Heart left ventricle (tissue), 16 donors: ENCODE results near the gene NINL. TPM values are rescaled to one million over a fixed set of nuclear protein-coding genes. Genes with fewer than 3 reads are reported as not detected.

Experiments
- ATAC-seq, 4 donors: fragments of 200-7000 bp; cut with Tn5 transposase; one replicate each; pipeline ENCODE4 v1.9.1; 2020 to 2022; ENCODE audit warnings: moderate library complexity in 4 of 4, mild to moderate bottlenecking in 3 of 4, moderate number of reproducible peaks in 1 of 4
- DNase-seq, 5 donors: peaks; one replicate each; pipeline ENCODE4 v3.0.0-alpha.2; 2020
- H3K27ac ChIP-seq, 12 donors: fragments of 200-600 bp; sonication (generic) in 4 of 12; one replicate each; pipeline versions ENCODE4 v1.5.0 to v1.8.0; 2016 to 2022; ENCODE audit warnings: mild to moderate bottlenecking in 2 of 12
- H3K27me3 ChIP-seq, 9 donors: fragments of 200-600 bp; sonication (generic) in 2 of 9; one replicate each; pipeline versions ENCODE4 v1.5.1 to v1.8.0; 2016 to 2022; ENCODE audit warnings: mild to moderate bottlenecking in 3 of 9
- H3K36me3 ChIP-seq, 9 donors: fragments of 200-600 bp; sonication (generic) in 2 of 9; one replicate each; pipeline versions ENCODE4 v1.5.0 to v1.8.0; 2018 to 2022; ENCODE audit warnings: mild to moderate bottlenecking in 2 of 9
- H3K4me1 ChIP-seq, 12 donors: fragments of 200-600 bp; sonication (generic) in 4 of 12; one replicate each; pipeline versions ENCODE4 v1.5.0 to v1.8.0; 2016 to 2022; ENCODE audit warnings: mild to moderate bottlenecking in 3 of 12
- H3K4me3 ChIP-seq, 12 donors: fragments of 200-600 bp; sonication (generic) in 4 of 12; one replicate each; pipeline versions ENCODE4 v1.5.0 to v1.8.0; 2017 to 2022; ENCODE audit warnings: mild to moderate bottlenecking in 9 of 12, moderate library complexity in 4 of 12
- H3K9me3 ChIP-seq, 12 donors: fragments of 200-600 bp; sonication (generic) in 4 of 12; one replicate each; pipeline versions ENCODE4 v1.5.0 to v1.8.0; 2016 to 2022; ENCODE audit warnings: mild to moderate bottlenecking in 1 of 12
- CTCF ChIP-seq, 12 donors: fragments of 200-600 bp; sonication (generic) in 4 of 12; IDR thresholded peaks; one replicate each; pipeline versions ENCODE4 v1.5.0 to v1.8.0; 2018 to 2022; ENCODE audit warnings: antibody characterized with exemption in 12 of 12, mild to moderate bottlenecking in 5 of 12
- POLR2A ChIP-seq, 2 donors: fragments of 450-650 bp; IDR thresholded peaks; one replicate each; pipeline ENCODE4 v1.6.1; 2017; ENCODE audit warnings: antibody characterized with exemption in 2 of 2, mild to moderate bottlenecking in 2 of 2, moderate library complexity in 2 of 2
- WGBS, 4 donors: extraction: QIAGEN DNeasy Blood & Tissue Kit in 2 of 4; methylation state at CpG; one replicate each; pipeline versions ENCODE4 v1.1.5 to v1.1.7; 2013 to 2018; 5-methylcytosine and 5-hydroxymethylcytosine counted together
- intact Hi-C, 10 donors: fragments of 100-400 bp; cut with DNase I; formaldehyde crosslinking; loops; one replicate each; pipeline versions ENCODE4 v1.11.1 to v1.14.2; 2022
- polyA plus RNA-seq, 2 donors: library from polyadenylated mRNA; stranded (reverse); fragments of 200-250 nt; gene quantifications; one replicate each; pipeline ENCODE4 v1.2.3, GENCODE V29; 2013
- total RNA-seq, 9 donors: library from RNA; depleted of rRNA in 2 of 9; stranded (reverse); fragments of >200 nt in 2 of 9; fragmentation: NEBNext Ultra II Directional in 3 of 9; extraction: Animal tissue kit (Norgen Biotek cat#: 25700) in 3 of 9; gene quantifications; one replicate each; pipeline versions ENCODE4 v1.1.0 to v1.2.4, GENCODE V29; 2016 to 2023
- donor health status: ischemic (EF 13 %, LVEDD 7.1; RV severe dilation, severe dysfunction).
- donor health status: healthy with polysubstance abuse.
- donor health status: DM: no; HTN: yes; CAD: no.
- donor health status: DM: no; HTN: no; CAD: no.
- donor health status: ischemic (EF 25% LVEDD 6.9; RV normal size, moderate dysfunction).
- donor health status: ischemic (EF 25% LVEDD 5.7; RV mildly dilated, moderate dysfunction).
- donor health status: healthy.
- donor health status: DM: yes; HTN: yes; CAD: no.
- donor health status: ischemic (EF 35%, LVEDD 5.7; RV mildly dilated, moderate dysfunction).
- donor health status: nonischemic (EF 11% LVEDD 7.7; RV severe dilation, severe dysfunction).
- donor health status: DM: yes; HTN: yes; CAD: no.
- donor health status: PGD.
- donor health status: ischemic (EF 29% LVEDD 5.4; RV normal size, mild dysfunction).
- donor health status: nonischemic (EF 23%, LVEDD 6.1; RV moderate dilation, normal function).

NINL gene
- total and polyA plus RNA-seq, 11 donors: 0.78 to 7.1 (median 2.9) TPM

GRCh38 chr20:25489221-25489871 lies 96.0 kb downstream of the NINL start:
- intact Hi-C loops: loop anchor here in 1 of 10 donors (10.0 kb wide), 1 partner anchor 55 kb away; no protein-coding TSS in a partner anchor
- peak in 1 of 5 donors; percentile 50 for DNase-seq
- TF ChIP-seq POLR2A (IDR thresholded peaks at IDR 0.05): no peak
- no peak for TF ChIP-seq CTCF (IDR thresholded peaks at IDR 0.05)
- Histone ChIP-seq H3K4me3 (no peak overlapping the region), H3K27me3 (no peaks in the 10 kb centered on the region), H3K36me3 (peaks cover 0 to 18% (median 0%) of the 10 kb centered on the region in 9 donors), H3K4me1 (peaks cover 0 to 13% (median 4%) of the 10 kb centered on the region in 12 donors), H3K27ac (no peak overlapping the region), H3K9me3 (no peaks in the 10 kb centered on the region)
- WGBS, 4 donors: 89 to 96% (median 95%) methylated on average over 15 of the region's 15 CpGs
- no peak for ATAC-seq

- H3K4me3 ChIP-seq: no peak overlapping the region
- WGBS, 4 donors: 94 to 98% (median 98%) methylated on average over 9 to 11 of the region's 11 CpGs
- H3K27ac ChIP-seq: no peak overlapping the region
- ATAC-seq (no peak), DNase-seq (peak in 1 of 5 donors; percentile 31)
- intact Hi-C loops: loop anchor here in 1 of 10 donors (10.0 kb wide), 1 partner anchor 57 kb away; no protein-coding TSS in a partner anchor
- TF ChIP-seq POLR2A (IDR thresholded peaks at IDR 0.05): no peak
- no peak for TF ChIP-seq CTCF (IDR thresholded peaks at IDR 0.05)
- peaks cover 0 to 18% (median 0%) of the 10 kb centered on the region in 9 donors for H3K36me3 ChIP-seq
- H3K27me3 ChIP-seq: no peaks in the 10 kb centered on the region
- peaks cover 0 to 13% (median 4%) of the 10 kb centered on the region in 12 donors for H3K4me1 ChIP-seq
- no peaks in the 10 kb centered on the region for H3K9me3 ChIP-seq
Measured at GRCh38 chr20:25487975-25488374, 97.4 kb downstream of the NINL start.

GRCh38 chr20:25487306-25487705 lies 98.0 kb downstream of the NINL start:
- intact Hi-C loops: loop anchor here in 1 of 10 donors (10.0 kb wide), 1 partner anchor 57 kb away; no protein-coding TSS in a partner anchor
- Histone ChIP-seq H3K4me1 (peaks cover 0 to 13% (median 4%) of the 10 kb centered on the region in 12 donors), H3K27ac (no peak overlapping the region), H3K9me3 (no peaks in the 10 kb centered on the region), H3K4me3 (no peak overlapping the region), H3K27me3 (no peaks in the 10 kb centered on the region), H3K36me3 (peaks cover 0 to 18% (median 0%) of the 10 kb centered on the region in 9 donors)
- WGBS, 4 donors: 46 to 63% (median 57%) methylated on average over 2 of the region's 2 CpGs
- TF ChIP-seq POLR2A (IDR thresholded peaks at IDR 0.05) (no peak), CTCF (IDR thresholded peaks at IDR 0.05) (no peak)
- DNase-seq (no peak), ATAC-seq (no peak)

- Histone ChIP-seq H3K27ac (no peak overlapping the region), H3K9me3 (no peaks in the 10 kb centered on the region), H3K36me3 (peaks cover 0 to 23% (median 0%) of the 10 kb centered on the region in 9 donors), H3K27me3 (no peaks in the 10 kb centered on the region), H3K4me1 (peaks cover 0 to 13% (median 4%) of the 10 kb centered on the region in 12 donors), H3K4me3 (no peak overlapping the region)
- DNase-seq: peak in 4 of 5 donors; percentile 32 to 60 (median 42)
- TF ChIP-seq POLR2A (IDR thresholded peaks at IDR 0.05): no peak
- TF ChIP-seq CTCF (IDR thresholded peaks at IDR 0.05): no peak
- WGBS, 4 donors: 42 to 51% (median 49%) methylated on average over 9 of the region's 9 CpGs
- ATAC-seq: peak; percentile 51 to 80 (median 66)
- intact Hi-C loops: loop anchor here in 1 of 10 donors (10.0 kb wide), 1 partner anchor 58 kb away; no protein-coding TSS in a partner anchor
Measured at GRCh38 chr20:25486377-25486776, 99.0 kb downstream of the NINL start.
